GM23338 (cell line): Measurements from ENCODE around the gene FUT3. TPM values are rescaled to one million over a fixed set of nuclear protein-coding genes. Genes with fewer than 3 reads are reported as not detected.

ENCODE experiments used
- ATAC-seq: fragments of 200-7000 bp; cut with Tn5 transposase; 3 replicates; pipeline ENCODE4 v1.9.1; 2020
- DNase-seq: peaks from one replicate; pipeline ENCODE4 v3.0.0-alpha.2; 2015; ENCODE audit warnings: low spot score
- H2AFZ ChIP-seq: fragments of 200-600 bp; sonication (generic); 2 replicates; pipeline ENCODE4 v1.8.0; 2016; ENCODE audit warnings: antibody characterized with exemption, mild to moderate bottlenecking, moderate library complexity
- H3F3A ChIP-seq: fragments of 200-600 bp; sonication (generic); replicated peaks from 2 replicates; pipeline ENCODE4 v1.8.0; 2017; ENCODE audit warnings: antibody characterized with exemption, mixed run types, low read depth
- H3K27ac ChIP-seq: fragments of 200-600 bp; sonication (generic); 2 replicates; pipeline ENCODE4 v1.6.1; 2016; ENCODE audit warnings: low read depth
- H3K27me3 ChIP-seq: fragments of 200-600 bp; sonication (generic); 2 replicates; pipeline ENCODE4 v1.8.0; 2016; ENCODE audit warnings: mild to moderate bottlenecking, mixed run types, moderate library complexity; ENCODE audit not compliant: insufficient read depth
- H3K36me3 ChIP-seq: fragments of 200-600 bp; sonication (generic); 2 replicates; pipeline ENCODE4 v1.8.0; 2016; ENCODE audit warnings: mild to moderate bottlenecking; ENCODE audit not compliant: insufficient read depth
- H3K4me1 ChIP-seq: fragments of 200-600 bp; sonication (generic); 2 replicates; pipeline ENCODE4 v1.8.0; 2016; ENCODE audit warnings: mild to moderate bottlenecking, moderate library complexity; ENCODE audit not compliant: insufficient read depth
- H3K4me2 ChIP-seq: fragments of 200-600 bp; sonication (generic); 2 replicates; pipeline ENCODE4 v1.7.1; 2017; ENCODE audit warnings: mixed run types
- H3K4me3 ChIP-seq: fragments of 200-600 bp; sonication (generic); 2 replicates; pipeline ENCODE4 v1.6.1; 2016; ENCODE audit warnings: mixed run types
- H3K79me2 ChIP-seq: fragments of 200-600 bp; sonication (generic); replicated peaks from 2 replicates; pipeline ENCODE4 v1.8.0; 2017; ENCODE audit warnings: mild to moderate bottlenecking; ENCODE audit not compliant: insufficient read depth
- H3K9me2 ChIP-seq: fragments of 200-600 bp; sonication (generic); 2 replicates; pipeline ENCODE4 v1.8.0; 2017; ENCODE audit not compliant: insufficient read depth
- H4K20me1 ChIP-seq: fragments of 200-600 bp; sonication (generic); replicated peaks from 2 replicates; pipeline ENCODE4 v1.8.0; 2017; ENCODE audit warnings: mild to moderate bottlenecking; ENCODE audit not compliant: insufficient read depth
- H3K27ac Mint-ChIP-seq: 2 replicates; pipeline ENCODE4 v1.8.0; 2020; ENCODE audit warnings: inconsistent platforms, mild to moderate bottlenecking, moderate library complexity, mixed read lengths
- H3K27me3 Mint-ChIP-seq: 3 replicates; pipeline ENCODE4 v1.8.0; 2022; ENCODE audit warnings: low read depth, mild to moderate bottlenecking, moderate library complexity, mixed read lengths, inconsistent platforms; ENCODE audit not compliant: insufficient read depth, poor library complexity
- H3K36me3 Mint-ChIP-seq: 3 replicates; pipeline ENCODE4 v1.8.0; 2021; ENCODE audit warnings: low read depth, mild to moderate bottlenecking, inconsistent platforms, moderate library complexity, mixed read lengths
- H3K4me1 Mint-ChIP-seq: 3 replicates; pipeline ENCODE4 v1.8.0; 2020; ENCODE audit warnings: mild to moderate bottlenecking, inconsistent platforms, mixed read lengths
- H3K4me3 Mint-ChIP-seq: 3 replicates; pipeline ENCODE4 v1.8.0; 2021; ENCODE audit warnings: moderate library complexity, mild to moderate bottlenecking, inconsistent platforms, mixed read lengths
- H3K9me3 Mint-ChIP-seq: 3 replicates; pipeline ENCODE4 v1.8.0; 2020; ENCODE audit warnings: moderate library complexity, mild to moderate bottlenecking, inconsistent platforms, mixed read lengths
- EZH2 ChIP-seq: fragments of 200-600 bp; sonication (generic); IDR thresholded peaks from one replicate; pipeline ENCODE4 v1.8.0; 2017; ENCODE audit warnings: antibody characterized with exemption, mild to moderate bottlenecking, low read depth; ENCODE audit not compliant: unreplicated experiment
- EZH2phosphoT487 ChIP-seq: fragments of 200-600 bp; sonication (generic); IDR thresholded peaks from one replicate; pipeline ENCODE4 v1.8.1; 2018; ENCODE audit warnings: antibody characterized with exemption; ENCODE audit not compliant: unreplicated experiment
- POLR2AphosphoS5 ChIP-seq: IDR thresholded peaks from 2 replicates; pipeline ENCODE4 v1.6.1; 2016; ENCODE audit warnings: antibody characterized with exemption, low read depth
- ZNF114 ChIP-seq: fragments of 250-450 bp; sonication (Bioruptor Pico); IDR thresholded peaks from 2 replicates; pipeline ENCODE4 v1.5.0; 2020; ENCODE audit warnings: mild to moderate bottlenecking, moderate library complexity
- polyA plus RNA-seq: library from polyadenylated mRNA; unstranded; fragments of >200 nt; fragmentation: Nextera tagmentation; extraction: Ambion mirVana; gene quantifications from 2 replicates; pipeline ENCODE4 v1.2.1, GENCODE V29; 2016
- total RNA-seq: library from RNA; depleted of rRNA; stranded (reverse); fragments of >200 nt; shearing (Covaris generic); gene quantifications from 2 replicates; pipeline ENCODE4 v1.2.3, GENCODE V29; 2014
- TF ChIP-seq, protein P1 (sequence below): fragments of 250-450 bp; sonication (Bioruptor Pico); IDR thresholded peaks from 2 replicates; pipeline ENCODE4 v1.5.0; 2020; ENCODE audit warnings: mild to moderate bottlenecking, moderate library complexity
- TF ChIP-seq, protein P2 (sequence below): IDR thresholded peaks from one replicate; pipeline ENCODE4 v1.6.1; 2018; ENCODE audit warnings: antibody characterized with exemption; ENCODE audit not compliant: unreplicated experiment
- TF ChIP-seq, protein P3 (sequence below): IDR thresholded peaks from 2 replicates; pipeline ENCODE4 v1.6.1; 2016; ENCODE audit warnings: antibody characterized with exemption

The FUT3 gene
- total and polyA plus RNA-seq, 2 experiments from 2014 or later = 0.45 TPM; not detected in 1

DNA sequence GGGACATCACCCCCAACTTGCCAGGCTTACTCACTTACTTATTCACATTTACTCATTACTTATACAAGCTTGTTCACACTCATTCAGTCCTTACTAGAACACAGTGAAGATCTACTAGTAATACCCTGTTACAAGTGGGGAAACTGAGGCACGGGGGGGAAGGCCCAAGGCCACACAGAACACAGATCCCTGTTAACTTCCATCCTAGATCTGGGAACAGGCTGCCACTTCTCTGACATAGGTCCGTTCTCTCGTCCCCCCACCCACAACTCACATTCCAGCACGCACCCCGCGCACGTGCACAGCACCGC is 47.9 kb downstream of the FUT3 start:
- peaks cover 2% of the 10 kb centered on the region; the same call in 2 of the 3 replicates for H3K36me3 Mint-ChIP-seq
- H4K20me1 ChIP-seq = no peaks in the 10 kb centered on the region; the same call in 1 of the 2 replicates
- no peaks in the 10 kb centered on the region for H3K36me3 ChIP-seq
- peaks cover 3% of the 10 kb centered on the region; the same call in 2 of the 3 replicates for H3K9me3 Mint-ChIP-seq
- DNase-seq (no peak), ATAC-seq (no peak)
- no peak overlapping the region for H3K27ac ChIP-seq
- peaks cover 15% of the 10 kb centered on the region for H3K27me3 ChIP-seq
- H3K79me2 ChIP-seq = no peaks in the 10 kb centered on the region
- H3K9me2 ChIP-seq = peaks cover 5% of the 10 kb centered on the region; the same call in 1 of the 2 replicates
- H3K4me3 Mint-ChIP-seq = peak overlapping the region; percentile 63
- H3K4me1 ChIP-seq = peaks cover 6% of the 10 kb centered on the region; the same call in 1 of the 2 replicates
- H3K4me3 ChIP-seq = peak overlapping the region; percentile 54
- H3K4me1 Mint-ChIP-seq = peaks cover 23% of the 10 kb centered on the region
- H3K27me3 Mint-ChIP-seq = peaks cover 44% of the 10 kb centered on the region
- no peaks in the 10 kb centered on the region for H3F3A ChIP-seq
- H3K27ac Mint-ChIP-seq = no peak overlapping the region
- peak overlapping the region; percentile 77 for H3K4me2 ChIP-seq
- no peak for TF ChIP-seq EZH2
- TF ChIP-seq, protein P1, sequence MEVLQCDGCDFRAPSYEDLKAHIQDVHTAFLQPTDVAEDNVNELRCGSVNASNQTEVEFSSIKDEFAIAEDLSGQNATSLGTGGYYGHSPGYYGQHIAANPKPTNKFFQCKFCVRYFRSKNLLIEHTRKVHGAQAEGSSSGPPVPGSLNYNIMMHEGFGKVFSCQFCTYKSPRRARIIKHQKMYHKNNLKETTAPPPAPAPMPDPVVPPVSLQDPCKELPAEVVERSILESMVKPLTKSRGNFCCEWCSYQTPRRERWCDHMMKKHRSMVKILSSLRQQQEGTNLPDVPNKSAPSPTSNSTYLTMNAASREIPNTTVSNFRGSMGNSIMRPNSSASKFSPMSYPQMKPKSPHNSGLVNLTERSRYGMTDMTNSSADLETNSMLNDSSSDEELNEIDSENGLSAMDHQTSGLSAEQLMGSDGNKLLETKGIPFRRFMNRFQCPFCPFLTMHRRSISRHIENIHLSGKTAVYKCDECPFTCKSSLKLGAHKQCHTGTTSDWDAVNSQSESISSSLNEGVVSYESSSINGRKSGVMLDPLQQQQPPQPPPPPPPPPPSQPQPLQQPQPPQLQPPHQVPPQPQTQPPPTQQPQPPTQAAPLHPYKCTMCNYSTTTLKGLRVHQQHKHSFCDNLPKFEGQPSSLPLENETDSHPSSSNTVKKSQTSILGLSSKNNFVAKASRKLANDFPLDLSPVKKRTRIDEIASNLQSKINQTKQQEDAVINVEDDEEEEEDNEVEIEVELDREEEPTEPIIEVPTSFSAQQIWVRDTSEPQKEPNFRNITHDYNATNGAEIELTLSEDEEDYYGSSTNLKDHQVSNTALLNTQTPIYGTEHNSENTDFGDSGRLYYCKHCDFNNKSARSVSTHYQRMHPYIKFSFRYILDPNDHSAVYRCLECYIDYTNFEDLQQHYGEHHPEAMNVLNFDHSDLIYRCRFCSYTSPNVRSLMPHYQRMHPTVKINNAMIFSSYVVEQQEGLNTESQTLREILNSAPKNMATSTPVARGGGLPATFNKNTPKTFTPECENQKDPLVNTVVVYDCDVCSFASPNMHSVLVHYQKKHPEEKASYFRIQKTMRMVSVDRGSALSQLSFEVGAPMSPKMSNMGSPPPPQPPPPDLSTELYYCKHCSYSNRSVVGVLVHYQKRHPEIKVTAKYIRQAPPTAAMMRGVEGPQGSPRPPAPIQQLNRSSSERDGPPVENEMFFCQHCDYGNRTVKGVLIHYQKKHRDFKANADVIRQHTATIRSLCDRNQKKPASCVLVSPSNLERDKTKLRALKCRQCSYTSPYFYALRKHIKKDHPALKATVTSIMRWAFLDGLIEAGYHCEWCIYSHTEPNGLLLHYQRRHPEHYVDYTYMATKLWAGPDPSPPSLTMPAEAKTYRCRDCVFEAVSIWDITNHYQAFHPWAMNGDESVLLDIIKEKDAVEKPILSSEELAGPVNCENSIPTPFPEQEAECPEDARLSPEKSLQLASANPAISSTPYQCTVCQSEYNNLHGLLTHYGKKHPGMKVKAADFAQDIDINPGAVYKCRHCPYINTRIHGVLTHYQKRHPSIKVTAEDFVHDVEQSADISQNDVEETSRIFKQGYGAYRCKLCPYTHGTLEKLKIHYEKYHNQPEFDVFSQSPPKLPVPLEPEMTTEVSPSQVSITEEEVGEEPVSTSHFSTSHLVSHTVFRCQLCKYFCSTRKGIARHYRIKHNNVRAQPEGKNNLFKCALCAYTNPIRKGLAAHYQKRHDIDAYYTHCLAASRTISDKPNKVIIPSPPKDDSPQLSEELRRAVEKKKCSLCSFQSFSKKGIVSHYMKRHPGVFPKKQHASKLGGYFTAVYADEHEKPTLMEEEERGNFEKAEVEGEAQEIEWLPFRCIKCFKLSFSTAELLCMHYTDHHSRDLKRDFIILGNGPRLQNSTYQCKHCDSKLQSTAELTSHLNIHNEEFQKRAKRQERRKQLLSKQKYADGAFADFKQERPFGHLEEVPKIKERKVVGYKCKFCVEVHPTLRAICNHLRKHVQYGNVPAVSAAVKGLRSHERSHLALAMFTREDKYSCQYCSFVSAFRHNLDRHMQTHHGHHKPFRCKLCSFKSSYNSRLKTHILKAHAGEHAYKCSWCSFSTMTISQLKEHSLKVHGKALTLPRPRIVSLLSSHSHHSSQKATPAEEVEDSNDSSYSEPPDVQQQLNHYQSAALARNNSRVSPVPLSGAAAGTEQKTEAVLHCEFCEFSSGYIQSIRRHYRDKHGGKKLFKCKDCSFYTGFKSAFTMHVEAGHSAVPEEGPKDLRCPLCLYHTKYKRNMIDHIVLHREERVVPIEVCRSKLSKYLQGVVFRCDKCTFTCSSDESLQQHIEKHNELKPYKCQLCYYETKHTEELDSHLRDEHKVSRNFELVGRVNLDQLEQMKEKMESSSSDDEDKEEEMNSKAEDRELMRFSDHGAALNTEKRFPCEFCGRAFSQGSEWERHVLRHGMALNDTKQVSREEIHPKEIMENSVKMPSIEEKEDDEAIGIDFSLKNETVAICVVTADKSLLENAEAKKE = no peak
- peak overlapping the region; percentile 94 for H2AFZ ChIP-seq

DNA sequence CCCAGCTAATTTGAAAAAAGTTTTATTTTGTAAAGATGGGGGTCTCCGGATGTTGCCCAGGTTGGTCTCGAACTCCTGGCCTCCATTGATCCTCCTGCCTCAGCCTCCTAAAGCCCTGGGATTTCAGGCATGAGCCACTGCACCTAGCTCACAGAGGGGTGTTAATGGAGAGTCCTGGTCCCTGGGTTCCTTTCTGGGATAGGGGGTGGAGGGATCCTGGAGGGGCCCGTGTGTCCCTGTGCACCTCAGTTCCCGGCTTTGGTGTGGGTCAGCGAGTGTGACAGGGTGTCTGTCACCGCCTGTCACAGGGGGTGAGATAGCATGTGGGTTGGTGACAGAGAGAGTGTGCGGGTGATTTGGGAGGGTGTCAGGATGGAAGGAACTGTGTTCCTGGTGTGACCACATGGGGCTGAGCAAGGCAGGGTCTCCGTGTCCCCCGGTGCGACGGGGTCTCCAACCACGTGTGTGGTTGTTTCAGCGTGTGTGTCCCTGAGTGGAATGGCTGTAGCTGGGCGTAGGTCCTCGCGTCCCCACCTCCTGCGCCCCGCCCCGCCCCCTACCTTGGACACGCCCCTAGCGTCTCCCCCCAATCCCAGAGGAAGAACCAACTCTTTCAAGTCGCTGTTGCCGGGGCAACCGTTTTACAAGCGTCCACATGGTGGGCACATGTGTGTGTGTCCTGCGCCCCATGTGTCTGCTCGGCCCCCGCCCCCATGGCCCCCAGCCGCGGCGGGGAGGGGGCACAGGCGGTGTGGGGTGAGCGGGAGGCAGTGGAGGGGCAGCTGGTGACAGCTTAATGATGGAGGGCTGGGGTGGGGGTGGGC is 49.2 kb downstream of the FUT3 start:
- Histone ChIP-seq H4K20me1 (no peaks in the 10 kb centered on the region; the same call in 1 of the 2 replicates), H3K9me2 (peaks cover 5% of the 10 kb centered on the region; the same call in 1 of the 2 replicates), H3F3A (no peaks in the 10 kb centered on the region), H3K4me1 (peaks cover 6% of the 10 kb centered on the region; the same call in 1 of the 2 replicates), H3K27me3 (peaks cover 15% of the 10 kb centered on the region), H2AFZ (no peak overlapping the region), H3K4me2 (peak overlapping the region; percentile 68), H3K79me2 (no peaks in the 10 kb centered on the region), H3K4me3 (peak overlapping the region; percentile 36; the same call in 1 of the 2 replicates), H3K27ac (no peak overlapping the region), H3K36me3 (no peaks in the 10 kb centered on the region)
- ATAC-seq (peak; percentile 6), DNase-seq (peak; percentile 97)
- Mint-ChIP-seq H3K4me3 (peak overlapping the region; percentile 54; the same call in 2 of the 3 replicates), H3K27ac (no peak overlapping the region), H3K4me1 (peaks cover 21% of the 10 kb centered on the region), H3K9me3 (peaks cover 3% of the 10 kb centered on the region; the same call in 2 of the 3 replicates), H3K36me3 (peaks cover 2% of the 10 kb centered on the region; the same call in 2 of the 3 replicates), H3K27me3 (peaks cover 49% of the 10 kb centered on the region)
- TF ChIP-seq, protein P2, sequence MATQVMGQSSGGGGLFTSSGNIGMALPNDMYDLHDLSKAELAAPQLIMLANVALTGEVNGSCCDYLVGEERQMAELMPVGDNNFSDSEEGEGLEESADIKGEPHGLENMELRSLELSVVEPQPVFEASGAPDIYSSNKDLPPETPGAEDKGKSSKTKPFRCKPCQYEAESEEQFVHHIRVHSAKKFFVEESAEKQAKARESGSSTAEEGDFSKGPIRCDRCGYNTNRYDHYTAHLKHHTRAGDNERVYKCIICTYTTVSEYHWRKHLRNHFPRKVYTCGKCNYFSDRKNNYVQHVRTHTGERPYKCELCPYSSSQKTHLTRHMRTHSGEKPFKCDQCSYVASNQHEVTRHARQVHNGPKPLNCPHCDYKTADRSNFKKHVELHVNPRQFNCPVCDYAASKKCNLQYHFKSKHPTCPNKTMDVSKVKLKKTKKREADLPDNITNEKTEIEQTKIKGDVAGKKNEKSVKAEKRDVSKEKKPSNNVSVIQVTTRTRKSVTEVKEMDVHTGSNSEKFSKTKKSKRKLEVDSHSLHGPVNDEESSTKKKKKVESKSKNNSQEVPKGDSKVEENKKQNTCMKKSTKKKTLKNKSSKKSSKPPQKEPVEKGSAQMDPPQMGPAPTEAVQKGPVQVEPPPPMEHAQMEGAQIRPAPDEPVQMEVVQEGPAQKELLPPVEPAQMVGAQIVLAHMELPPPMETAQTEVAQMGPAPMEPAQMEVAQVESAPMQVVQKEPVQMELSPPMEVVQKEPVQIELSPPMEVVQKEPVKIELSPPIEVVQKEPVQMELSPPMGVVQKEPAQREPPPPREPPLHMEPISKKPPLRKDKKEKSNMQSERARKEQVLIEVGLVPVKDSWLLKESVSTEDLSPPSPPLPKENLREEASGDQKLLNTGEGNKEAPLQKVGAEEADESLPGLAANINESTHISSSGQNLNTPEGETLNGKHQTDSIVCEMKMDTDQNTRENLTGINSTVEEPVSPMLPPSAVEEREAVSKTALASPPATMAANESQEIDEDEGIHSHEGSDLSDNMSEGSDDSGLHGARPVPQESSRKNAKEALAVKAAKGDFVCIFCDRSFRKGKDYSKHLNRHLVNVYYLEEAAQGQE = no peak
- no peak for TF ChIP-seq ZNF114 (CRISPR knock-in tag)
- no peak for TF ChIP-seq POLR2AphosphoS5
- TF ChIP-seq, protein P3, sequence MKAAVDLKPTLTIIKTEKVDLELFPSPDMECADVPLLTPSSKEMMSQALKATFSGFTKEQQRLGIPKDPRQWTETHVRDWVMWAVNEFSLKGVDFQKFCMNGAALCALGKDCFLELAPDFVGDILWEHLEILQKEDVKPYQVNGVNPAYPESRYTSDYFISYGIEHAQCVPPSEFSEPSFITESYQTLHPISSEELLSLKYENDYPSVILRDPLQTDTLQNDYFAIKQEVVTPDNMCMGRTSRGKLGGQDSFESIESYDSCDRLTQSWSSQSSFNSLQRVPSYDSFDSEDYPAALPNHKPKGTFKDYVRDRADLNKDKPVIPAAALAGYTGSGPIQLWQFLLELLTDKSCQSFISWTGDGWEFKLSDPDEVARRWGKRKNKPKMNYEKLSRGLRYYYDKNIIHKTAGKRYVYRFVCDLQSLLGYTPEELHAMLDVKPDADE = no peak
- no peak for TF ChIP-seq EZH2phosphoT487
